Body of pancreas (tissue), 4 donors: ENCODE results near the gene CLDN22. TPM values are rescaled to one million over a fixed set of nuclear protein-coding genes. Genes with fewer than 3 reads are reported as not detected.

Experiments used
- ATAC-seq: fragments of 150-250 bp; one replicate; pipeline ENCODE4 v1.9.1; 2016
- DNase-seq, 4 donors: peaks; one replicate each; pipeline ENCODE4 v3.0.0-alpha.2; 2019
- H3K27ac ChIP-seq, 4 donors: fragments of 200-600 bp; sonication (generic); 1 replicate in 3 of 4; 2 replicates in 1 of 4; pipeline versions ENCODE4 v1.5.1 to v1.6.1; 2016 to 2019; ENCODE audit warnings: mild to moderate bottlenecking in 1 of 4, mixed read lengths in 1 of 4, moderate library complexity in 1 of 4
- H3K27me3 ChIP-seq, 2 donors: fragments of 200-600 bp; sonication (generic); one replicate each; pipeline ENCODE4 v1.6.0; 2016; ENCODE audit warnings: mild to moderate bottlenecking in 1 of 2
- H3K36me3 ChIP-seq, 2 donors: fragments of 200-600 bp; sonication (generic); replicated peaks in 1 of 2; 2 replicates each; pipeline ENCODE4 v1.5.1; 2016; ENCODE audit warnings: low read depth in 2 of 2; ENCODE audit not compliant: insufficient read depth in 1 of 2
- H3K4me1 ChIP-seq: fragments of 200-600 bp; sonication (generic); one replicate; pipeline ENCODE4 v1.6.0; 2016
- H3K4me3 ChIP-seq, 2 donors: fragments of 200-600 bp; sonication (generic); 1 replicate in 1 of 2; 2 replicates in 1 of 2; pipeline ENCODE4 v1.5.1; 2016 to 2019
- H3K9me3 ChIP-seq, 3 donors: fragments of 200-600 bp; sonication (generic); 1 replicate in 2 of 3; 2 replicates in 1 of 3; pipeline ENCODE4 v1.5.1; 2016
- POLR2A ChIP-seq, 3 donors: fragments of 450-650 bp; IDR thresholded peaks; one replicate each; pipeline ENCODE4 v1.6.1; 2016; ENCODE audit warnings: antibody characterized with exemption in 3 of 3, mild to moderate bottlenecking in 2 of 3
- WGBS, 2 donors: methylation state at CpG; one replicate each; pipeline ENCODE4 v1.1.5; 2017; 5-methylcytosine and 5-hydroxymethylcytosine counted together
- intact Hi-C: fragments of 100-400 bp; cut with DNase I; formaldehyde crosslinking; loops from one replicate; pipeline ENCODE4 v1.15.1; 2023
- total RNA-seq, 2 donors: library from RNA; depleted of rRNA; stranded (reverse); fragments of >200 nt; gene quantifications; one replicate each; pipeline ENCODE4 v1.1.0, GENCODE V29; 2016
- TF ChIP-seq, protein P1 (sequence below), 7 experiments: fragments of 450-650 bp in 4 of 7; fragments of 200-600 bp in 3 of 7; sonication (generic) in 3 of 7; IDR thresholded peaks; one replicate each; pipeline ENCODE4 v1.5.1; 2016 to 2019; ENCODE audit warnings: antibody characterized with exemption in 7 of 7

CLDN22 gene
- total RNA-seq, 2 donors from 2014 or later, result not detected

DNA sequence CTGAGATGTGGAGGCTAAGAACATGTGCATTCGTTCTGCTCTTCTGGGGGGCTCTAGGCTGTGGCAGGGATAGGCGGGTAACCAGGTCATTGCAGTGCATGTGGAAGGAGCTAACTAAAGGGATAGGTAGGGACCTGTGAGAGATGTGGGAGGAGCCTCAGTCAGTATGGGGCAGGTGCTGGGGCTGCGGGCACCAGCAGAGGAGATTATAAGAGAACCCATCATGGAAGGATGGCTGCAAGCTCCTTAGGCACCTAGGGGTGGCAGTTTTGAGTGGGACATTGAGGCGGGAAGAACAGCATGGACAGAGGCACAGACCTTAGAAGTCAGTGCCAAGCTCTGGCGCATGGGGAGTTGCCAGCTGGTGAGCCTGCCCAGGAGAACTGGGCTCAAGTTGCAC, 7.2 kb downstream of the CLDN22 start:
- 65 to 82% methylated on average over 5 of the region's 5 CpGs for WGBS, 2 donors
- H3K27me3 ChIP-seq, result no peaks in the 10 kb centered on the region
- no peaks in the 10 kb centered on the region for H3K9me3 ChIP-seq
- peaks cover 0 to 2% of the 10 kb centered on the region in 2 donors for H3K36me3 ChIP-seq
- H3K27ac ChIP-seq, result no peak overlapping the region
- H3K4me3 ChIP-seq, result no peak overlapping the region
- TF ChIP-seq, protein P1, sequence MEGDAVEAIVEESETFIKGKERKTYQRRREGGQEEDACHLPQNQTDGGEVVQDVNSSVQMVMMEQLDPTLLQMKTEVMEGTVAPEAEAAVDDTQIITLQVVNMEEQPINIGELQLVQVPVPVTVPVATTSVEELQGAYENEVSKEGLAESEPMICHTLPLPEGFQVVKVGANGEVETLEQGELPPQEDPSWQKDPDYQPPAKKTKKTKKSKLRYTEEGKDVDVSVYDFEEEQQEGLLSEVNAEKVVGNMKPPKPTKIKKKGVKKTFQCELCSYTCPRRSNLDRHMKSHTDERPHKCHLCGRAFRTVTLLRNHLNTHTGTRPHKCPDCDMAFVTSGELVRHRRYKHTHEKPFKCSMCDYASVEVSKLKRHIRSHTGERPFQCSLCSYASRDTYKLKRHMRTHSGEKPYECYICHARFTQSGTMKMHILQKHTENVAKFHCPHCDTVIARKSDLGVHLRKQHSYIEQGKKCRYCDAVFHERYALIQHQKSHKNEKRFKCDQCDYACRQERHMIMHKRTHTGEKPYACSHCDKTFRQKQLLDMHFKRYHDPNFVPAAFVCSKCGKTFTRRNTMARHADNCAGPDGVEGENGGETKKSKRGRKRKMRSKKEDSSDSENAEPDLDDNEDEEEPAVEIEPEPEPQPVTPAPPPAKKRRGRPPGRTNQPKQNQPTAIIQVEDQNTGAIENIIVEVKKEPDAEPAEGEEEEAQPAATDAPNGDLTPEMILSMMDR (IDR thresholded peaks at IDR 0.05), result no peak
- TF ChIP-seq POLR2A (IDR thresholded peaks at IDR 0.05), result no peak
- no peak for ATAC-seq
- H3K4me1 ChIP-seq, result no peaks in the 10 kb centered on the region
- DNase-seq, result no peak
- intact Hi-C loops, result no loop called here

DNA sequence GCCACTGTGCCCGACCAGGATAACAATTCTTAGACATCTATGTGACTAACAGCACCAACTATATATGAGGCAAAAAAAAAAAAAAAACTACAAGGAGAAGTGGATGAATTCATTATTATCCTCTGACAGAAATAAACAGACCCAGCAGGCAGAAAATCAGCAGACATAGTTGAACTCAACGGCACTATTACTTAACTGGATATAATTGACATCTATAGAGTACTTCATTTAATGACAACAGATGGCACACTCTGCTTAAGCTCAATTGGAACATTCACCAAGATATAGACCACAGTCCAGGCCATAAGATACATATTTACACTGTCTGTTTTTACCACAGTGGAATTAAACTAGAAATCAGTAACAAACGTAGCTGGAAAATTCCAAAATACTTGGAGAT, 13.3 kb downstream of the CLDN22 start:
- Histone ChIP-seq H3K27ac (no peak overlapping the region), H3K4me1 (no peaks in the 10 kb centered on the region), H3K9me3 (no peaks in the 10 kb centered on the region), H3K36me3 (no peaks in the 10 kb centered on the region), H3K27me3 (no peaks in the 10 kb centered on the region), H3K4me3 (no peak overlapping the region)
- intact Hi-C loops, result no loop called here
- TF ChIP-seq POLR2A (IDR thresholded peaks at IDR 0.05), result no peak
- TF ChIP-seq, protein P1 (IDR thresholded peaks at IDR 0.05), result no peak
- WGBS, 2 donors, result 84 to 95% methylated on average over 3 of the region's 3 CpGs
- DNase-seq (no peak), ATAC-seq (no peak)

DNA sequence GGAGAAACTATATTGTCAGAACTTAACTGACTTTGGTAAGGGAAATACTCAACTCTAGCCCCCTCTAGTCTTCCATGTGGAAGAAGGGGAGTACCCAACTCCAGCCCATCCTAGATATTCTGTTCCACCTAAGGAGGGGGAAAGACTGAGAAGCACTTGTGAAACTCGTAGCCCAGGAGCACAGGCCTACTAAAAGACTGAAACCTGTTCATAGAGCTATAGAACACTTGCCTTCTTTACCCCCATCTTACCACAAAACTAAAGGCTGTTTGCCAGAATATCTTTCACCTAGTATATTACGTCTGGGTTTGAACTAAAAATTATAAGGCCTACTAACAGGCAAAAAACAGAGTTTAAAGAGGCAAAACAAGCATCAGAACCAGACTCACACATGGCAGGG, 15.5 kb downstream of the CLDN22 start:
- H3K4me1 ChIP-seq, result no peaks in the 10 kb centered on the region
- H3K4me3 ChIP-seq, result no peak overlapping the region
- H3K27me3 ChIP-seq, result no peaks in the 10 kb centered on the region
- ATAC-seq (no peak), DNase-seq (no peak)
- 89 to 95% methylated on average over 2 of the region's 2 CpGs for WGBS, 2 donors
- intact Hi-C loops, result no loop called here
- TF ChIP-seq, protein P1 (IDR thresholded peaks at IDR 0.05), result no peak
- no peak for TF ChIP-seq POLR2A (IDR thresholded peaks at IDR 0.05)
- no peaks in the 10 kb centered on the region for H3K9me3 ChIP-seq
- no peak overlapping the region for H3K27ac ChIP-seq
- no peaks in the 10 kb centered on the region for H3K36me3 ChIP-seq

DNA sequence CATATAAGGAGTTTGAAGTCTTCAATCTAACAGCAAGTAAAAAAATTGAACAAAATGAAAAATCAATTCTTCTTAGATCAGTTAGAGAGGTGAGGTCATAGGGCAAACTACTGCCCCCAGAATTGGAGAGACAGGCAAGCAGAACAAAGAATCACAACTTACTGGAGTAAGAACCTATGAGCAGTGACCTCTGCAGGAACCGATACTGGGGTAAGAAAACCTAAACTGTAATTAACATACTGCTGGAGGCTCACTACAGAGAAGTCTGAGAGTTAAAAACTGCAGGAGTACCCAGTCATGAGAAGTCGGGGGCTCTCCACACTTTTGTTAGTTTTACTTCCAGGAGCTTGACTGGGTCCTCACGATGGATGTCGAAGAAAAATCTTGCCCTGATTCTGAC, 16.0 kb downstream of the CLDN22 start:
- intact Hi-C loops, result no loop called here
- WGBS, 2 donors, result 80 to 97% methylated on average over 4 of the region's 4 CpGs
- DNase-seq (no peak), ATAC-seq (no peak)
- no peaks in the 10 kb centered on the region for H3K9me3 ChIP-seq
- no peak overlapping the region for H3K27ac ChIP-seq
- H3K4me3 ChIP-seq, result no peak overlapping the region
- H3K36me3 ChIP-seq, result no peaks in the 10 kb centered on the region
- TF ChIP-seq POLR2A (IDR thresholded peaks at IDR 0.05), result no peak
- TF ChIP-seq, protein P1 (IDR thresholded peaks at IDR 0.05), result no peak
- H3K27me3 ChIP-seq, result no peaks in the 10 kb centered on the region
- no peaks in the 10 kb centered on the region for H3K4me1 ChIP-seq

DNA sequence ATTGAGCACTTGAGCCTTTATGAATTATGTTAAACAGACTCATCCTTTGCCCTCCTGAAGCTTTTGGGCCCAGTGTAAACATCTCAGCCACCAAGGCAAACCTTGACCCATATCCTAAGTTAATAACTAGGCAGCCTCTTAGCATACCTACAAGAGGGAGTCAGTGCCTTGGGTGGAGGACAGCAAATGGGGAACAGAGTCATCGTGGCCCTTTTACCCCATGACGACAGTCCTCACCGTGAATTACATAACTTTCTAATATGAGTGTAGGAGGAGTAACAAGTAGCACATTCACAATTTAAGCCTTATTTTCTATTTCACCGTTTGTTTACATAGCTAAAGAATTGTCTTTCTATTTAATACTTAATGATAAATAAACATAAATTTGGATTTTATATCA, 16.8 kb downstream of the CLDN22 start:
- no peaks in the 10 kb centered on the region for H3K4me1 ChIP-seq
- H3K27me3 ChIP-seq, result no peaks in the 10 kb centered on the region
- ATAC-seq (no peak), DNase-seq (no peak)
- WGBS, 2 donors, result 78 to 96% methylated on average over 4 of the region's 4 CpGs
- no peaks in the 10 kb centered on the region for H3K36me3 ChIP-seq
- no peak for TF ChIP-seq POLR2A (IDR thresholded peaks at IDR 0.05)
- TF ChIP-seq, protein P1 (IDR thresholded peaks at IDR 0.05), result no peak
- no peak overlapping the region for H3K27ac ChIP-seq
- no peak overlapping the region for H3K4me3 ChIP-seq
- intact Hi-C loops, result no loop called here
- H3K9me3 ChIP-seq, result no peaks in the 10 kb centered on the region
